ENCODE results near the gene CYP3A4. TPM values are rescaled to one million over a fixed set of nuclear protein-coding genes. Genes with fewer than 3 reads are reported as not detected.

CYP3A4 gene
- total and polyA plus RNA-seq, 2 of the 13 experiments (the other 11 are each of a cell fraction or from before 2014, with no cell fraction given), result 0.11 to 0.24 TPM

- FAIRE-seq, result peak; percentile 84
- TSS peak; percentile 93 for BruUV-seq (replicated peaks)
- Histone ChIP-seq H3K4me2 (ENCODE audit: low read depth, low read length) (peak overlapping the region; percentile 62), H4K20me1 (ENCODE audit: insufficient read depth, low read length) (no peaks in the 10 kb centered on the region), H3K27me3 (ENCODE audit: control insufficient read depth in 1 of 2, insufficient read depth in 2 of 2, low read length in 2 of 2) (no peaks in the 10 kb centered on the region), H3K9ac (ENCODE audit: insufficient read depth, low read depth, low read length) (peak overlapping the region; percentile 42), H2AFZ (ENCODE audit: low read length) (no peak overlapping the region), H3K4me1 (ENCODE audit: insufficient read depth, low read length) (peaks cover 53% of the 10 kb centered on the region), H3K9me3 (ENCODE audit: low read length) (no peaks in the 10 kb centered on the region), H3K79me2 (ENCODE audit: insufficient read depth, low read length) (no peaks in the 10 kb centered on the region), H3K36me3 (replicated peaks in 1 of 2; ENCODE audit: control insufficient read depth in 1 of 2, insufficient read depth in 2 of 2, low read length in 2 of 2) (no peaks in the 10 kb centered on the region), H3K4me3 (replicated peaks in 1 of 3; ENCODE audit: insufficient read depth in 1 of 3, low read depth in 2 of 3, low read length in 3 of 3) (peak overlapping the region in 1 of 3 experiments; percentile 2; a peak in 1 of 6 replicates), H3K27ac (ENCODE audit: extremely low read length, insufficient read depth, low read length) (peak overlapping the region; percentile 70)
- ChIA-PET CTCF (ENCODE audit: low intra/inter-chr PET ratio, low total read pairs) (no interaction called here), POLR2A (interaction anchor here (1.0 to 1.5 kb wide), 3 partner anchors 52 to 101 kb away, joined by 3 to 8 read pairs (median 3); no protein-coding TSS in a partner anchor)
- intact Hi-C loops (cut with micrococcal nuclease; ENCODE audit: unreplicated experiment), result loop anchor here (2.0 to 5.0 kb wide), 2 partner anchors 37 to 62 kb away; no protein-coding TSS in a partner anchor
- peak; percentile 91 for ATAC-seq
- in situ Hi-C loops (cut with HindIII; ENCODE audit: extremely low pct_ligation_motif_present, low pct_unique_long_range_greater_than_20kb), result no loop called here
- 9% methylated on average over 11 of the region's 12 CpGs for WGBS (ENCODE audit: low lambda C conversion rate)
- peak; percentile 93 for DNase-seq (ENCODE audit: low spot score)
- peak; percentile 73 for TF ChIP-seq HMG20A (CRISPR knock-in tag; IDR thresholded peaks at IDR 0.05; ENCODE audit: borderline replicate concordance)
- TF ChIP-seq ZNF350 (CRISPR knock-in tag; IDR thresholded peaks at IDR 0.05; ENCODE audit: borderline replicate concordance, low read depth), result 0 out of 2 replicates have a peak, but pooled peaks have one; percentile 39
- peak; percentile 35; the same call in 1 of the 2 replicates for TF ChIP-seq ZNF564 (CRISPR knock-in tag; IDR thresholded peaks at IDR 0.05)
- TF ChIP-seq ZNF580 (CRISPR knock-in tag; IDR thresholded peaks at IDR 0.05; ENCODE audit: borderline replicate concordance, low read depth), result 0 out of 2 replicates have a peak, but pooled peaks have one; percentile 65
- TF ChIP-seq ZNF570 (CRISPR knock-in tag; IDR thresholded peaks at IDR 0.05; ENCODE audit: borderline replicate concordance), result no peak
- TF ChIP-seq, protein P1, sequence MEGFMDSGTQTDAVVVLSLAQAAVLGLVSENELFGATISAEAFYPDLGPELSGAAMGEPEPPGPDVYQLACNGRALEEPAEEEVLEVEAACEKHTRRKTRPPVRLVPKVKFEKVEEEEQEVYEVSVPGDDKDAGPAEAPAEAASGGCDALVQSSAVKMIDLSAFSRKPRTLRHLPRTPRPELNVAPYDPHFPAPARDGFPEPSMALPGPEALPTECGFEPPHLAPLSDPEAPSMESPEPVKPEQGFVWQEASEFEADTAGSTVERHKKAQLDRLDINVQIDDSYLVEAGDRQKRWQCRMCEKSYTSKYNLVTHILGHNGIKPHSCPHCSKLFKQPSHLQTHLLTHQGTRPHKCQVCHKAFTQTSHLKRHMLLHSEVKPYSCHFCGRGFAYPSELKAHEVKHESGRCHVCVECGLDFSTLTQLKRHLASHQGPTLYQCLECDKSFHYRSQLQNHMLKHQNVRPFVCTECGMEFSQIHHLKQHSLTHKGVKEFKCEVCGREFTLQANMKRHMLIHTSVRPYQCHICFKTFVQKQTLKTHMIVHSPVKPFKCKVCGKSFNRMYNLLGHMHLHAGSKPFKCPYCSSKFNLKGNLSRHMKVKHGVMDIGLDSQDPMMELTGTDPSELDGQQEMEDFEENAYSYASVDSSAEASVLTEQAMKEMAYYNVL (CRISPR knock-in tag; IDR thresholded peaks at IDR 0.05; ENCODE audit: borderline replicate concordance), result 0 out of 2 replicates have a peak, but pooled peaks have one; percentile 57
- peak in 1 of 2 experiments; percentile 50; a peak in 1 of 4 replicates for TF ChIP-seq EP300 (IDR thresholded peaks at IDR 0.05; ENCODE audit: low read depth in 2 of 2, low read length in 2 of 2)
- no peak for TF ChIP-seq EP300 (CRISPR knock-in tag; IDR thresholded peaks at IDR 0.05; ENCODE audit: borderline replicate concordance)
- TF ChIP-seq ATF1 (CRISPR knock-in tag; IDR thresholded peaks at IDR 0.05), result no peak
- TF ChIP-seq, protein P2, sequence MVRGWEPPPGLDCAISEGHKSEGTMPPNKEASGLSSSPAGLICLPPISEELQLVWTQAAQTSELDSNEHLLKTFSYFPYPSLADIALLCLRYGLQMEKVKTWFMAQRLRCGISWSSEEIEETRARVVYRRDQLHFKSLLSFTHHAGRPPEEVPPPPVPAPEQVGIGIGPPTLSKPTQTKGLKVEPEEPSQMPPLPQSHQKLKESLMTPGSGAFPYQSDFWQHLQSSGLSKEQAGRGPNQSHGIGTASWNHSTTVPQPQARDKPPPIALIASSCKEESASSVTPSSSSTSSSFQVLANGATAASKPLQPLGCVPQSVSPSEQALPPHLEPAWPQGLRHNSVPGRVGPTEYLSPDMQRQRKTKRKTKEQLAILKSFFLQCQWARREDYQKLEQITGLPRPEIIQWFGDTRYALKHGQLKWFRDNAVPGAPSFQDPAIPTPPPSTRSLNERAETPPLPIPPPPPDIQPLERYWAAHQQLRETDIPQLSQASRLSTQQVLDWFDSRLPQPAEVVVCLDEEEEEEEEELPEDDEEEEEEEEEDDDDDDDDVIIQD (CRISPR knock-in tag; IDR thresholded peaks at IDR 0.05; ENCODE audit: low read depth), result peak; percentile 48; the same call in 1 of the 2 replicates
- no peak for TF ChIP-seq PHB2 (IDR thresholded peaks at IDR 0.05; ENCODE audit: partially characterized antibody)
- TF ChIP-seq GZF1 (CRISPR knock-in tag; IDR thresholded peaks at IDR 0.05), result no peak
- TF ChIP-seq RAD51 (IDR thresholded peaks at IDR 0.05; ENCODE audit: borderline replicate concordance), result peak; percentile 75; the same call in 1 of the 2 replicates
- peak; percentile 64 for TF ChIP-seq ZMYM4 (CRISPR knock-in tag; IDR thresholded peaks at IDR 0.05)
- TF ChIP-seq SIX1 (CRISPR knock-in tag; IDR thresholded peaks at IDR 0.05; ENCODE audit: borderline replicate concordance), result peak; percentile 24; the same call in 1 of the 2 replicates
- TF ChIP-seq FOXA1 (IDR thresholded peaks at IDR 0.05), result no peak
- peak; percentile 77 for TF ChIP-seq FOXA1 (CRISPR knock-in tag; IDR thresholded peaks at IDR 0.05)
- TF ChIP-seq TCF7 (IDR thresholded peaks at IDR 0.05; ENCODE audit: low read depth), result peak; percentile 35
- TF ChIP-seq ZNF441 (CRISPR knock-in tag; IDR thresholded peaks at IDR 0.05; ENCODE audit: borderline replicate concordance), result peak; percentile 59; the same call in 1 of the 2 replicates
- TF ChIP-seq MIER3 (CRISPR knock-in tag; IDR thresholded peaks at IDR 0.05; ENCODE audit: borderline replicate concordance), result peak; percentile 23
- no peak for TF ChIP-seq ZNF232 (CRISPR knock-in tag; IDR thresholded peaks at IDR 0.05; ENCODE audit: borderline replicate concordance)
Observed at GRCh38 chr7:99794585-99795502, 10.9 kb upstream of the CYP3A4 start.

Data from HepG2 (cell line).